Measurements from ENCODE around the gene PBLD.

DNA sequence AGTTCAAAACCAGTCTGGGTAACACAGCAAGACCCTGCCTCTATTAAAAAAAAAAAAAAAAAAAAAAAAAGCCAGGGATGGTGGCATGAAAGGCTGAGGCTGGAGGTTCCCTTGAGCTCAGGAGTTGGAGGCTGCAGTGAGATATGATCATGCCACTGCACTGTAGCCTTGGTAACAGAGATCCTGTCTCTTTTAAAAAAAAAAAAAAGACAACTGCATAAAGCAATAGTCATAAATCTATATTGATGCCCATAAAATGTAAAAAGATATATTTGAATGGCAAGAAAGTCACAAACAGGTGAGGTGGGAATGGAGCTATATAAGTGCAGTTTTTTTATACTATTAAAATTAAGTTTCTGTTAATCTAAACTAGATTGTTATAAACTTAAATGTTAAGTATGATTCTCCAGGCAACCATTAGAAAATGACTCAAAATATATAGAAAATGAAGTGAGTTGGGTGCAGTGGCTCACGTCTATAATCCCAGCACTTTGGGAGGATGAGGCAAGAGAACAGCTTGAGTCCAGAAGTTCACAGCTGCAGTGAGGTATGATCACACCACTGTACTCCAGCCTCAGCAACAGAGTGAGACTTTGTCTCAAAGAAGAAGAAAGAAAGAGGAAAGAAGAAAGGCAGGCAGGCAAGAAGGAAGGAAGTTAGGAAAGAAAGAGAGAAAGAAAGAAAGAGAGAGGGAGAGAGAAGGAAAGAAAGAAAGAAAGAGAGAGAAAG is 14.2 kb downstream of the PBLD start:
- TF ChIP-seq, protein P1, sequence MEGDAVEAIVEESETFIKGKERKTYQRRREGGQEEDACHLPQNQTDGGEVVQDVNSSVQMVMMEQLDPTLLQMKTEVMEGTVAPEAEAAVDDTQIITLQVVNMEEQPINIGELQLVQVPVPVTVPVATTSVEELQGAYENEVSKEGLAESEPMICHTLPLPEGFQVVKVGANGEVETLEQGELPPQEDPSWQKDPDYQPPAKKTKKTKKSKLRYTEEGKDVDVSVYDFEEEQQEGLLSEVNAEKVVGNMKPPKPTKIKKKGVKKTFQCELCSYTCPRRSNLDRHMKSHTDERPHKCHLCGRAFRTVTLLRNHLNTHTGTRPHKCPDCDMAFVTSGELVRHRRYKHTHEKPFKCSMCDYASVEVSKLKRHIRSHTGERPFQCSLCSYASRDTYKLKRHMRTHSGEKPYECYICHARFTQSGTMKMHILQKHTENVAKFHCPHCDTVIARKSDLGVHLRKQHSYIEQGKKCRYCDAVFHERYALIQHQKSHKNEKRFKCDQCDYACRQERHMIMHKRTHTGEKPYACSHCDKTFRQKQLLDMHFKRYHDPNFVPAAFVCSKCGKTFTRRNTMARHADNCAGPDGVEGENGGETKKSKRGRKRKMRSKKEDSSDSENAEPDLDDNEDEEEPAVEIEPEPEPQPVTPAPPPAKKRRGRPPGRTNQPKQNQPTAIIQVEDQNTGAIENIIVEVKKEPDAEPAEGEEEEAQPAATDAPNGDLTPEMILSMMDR (IDR thresholded peaks at IDR 0.05), result no peak
- no peak for TF ChIP-seq POLR2A (IDR thresholded peaks at IDR 0.05)
